HepG2 (cell line): ENCODE measurements around the gene NKAIN2.

Experiments used
- CAMTA2 ChIP-seq: sonication (generic); formaldehyde crosslinking; IDR thresholded peaks from 2 replicates; pipeline ENCODE4 v1.4.0; 2020; ENCODE audit warnings: mild to moderate bottlenecking, missing genetic modification reagents, borderline replicate concordance
- CTCF ChIP-seq: sonication (generic); formaldehyde crosslinking; IDR thresholded peaks from 2 replicates; pipeline ENCODE4 v1.5.0; 2020; ENCODE audit warnings: mild to moderate bottlenecking, missing genetic modification reagents, moderate library complexity
- ZBTB7A ChIP-seq: sonication (generic); formaldehyde crosslinking; IDR thresholded peaks from 2 replicates; pipeline ENCODE4 v1.8.0; 2022; ENCODE audit warnings: mild to moderate bottlenecking, missing genetic modification reagents
- ZFP90 ChIP-seq: sonication (generic); formaldehyde crosslinking; IDR thresholded peaks from 2 replicates; pipeline ENCODE4 v1.8.0; 2022; ENCODE audit warnings: missing genetic modification reagents, mild to moderate bottlenecking, inconsistent platforms, borderline replicate concordance
- TF ChIP-seq, protein P1 (sequence below), 2 experiments: fragments of 450-650 bp in 1 of 2; sonication (generic) in 1 of 2; formaldehyde crosslinking in 1 of 2; IDR thresholded peaks; 2 replicates each; pipeline versions ENCODE4 v1.6.1 to v1.8.0; 2016 to 2022; ENCODE audit warnings: antibody characterized with exemption in 1 of 2, mild to moderate bottlenecking in 1 of 2, missing genetic modification reagents in 1 of 2
- TF ChIP-seq, protein P2 (sequence below): sonication (generic); formaldehyde crosslinking; IDR thresholded peaks from 2 replicates; pipeline ENCODE4 v1.4.0; 2020; ENCODE audit warnings: missing genetic modification reagents, borderline replicate concordance

GRCh38 chr6:123997223-123997622 is 193.6 kb downstream of the NKAIN2 start:
- TF ChIP-seq ZBTB7A (CRISPR knock-in tag), result no peak
- TF ChIP-seq, protein P1, sequence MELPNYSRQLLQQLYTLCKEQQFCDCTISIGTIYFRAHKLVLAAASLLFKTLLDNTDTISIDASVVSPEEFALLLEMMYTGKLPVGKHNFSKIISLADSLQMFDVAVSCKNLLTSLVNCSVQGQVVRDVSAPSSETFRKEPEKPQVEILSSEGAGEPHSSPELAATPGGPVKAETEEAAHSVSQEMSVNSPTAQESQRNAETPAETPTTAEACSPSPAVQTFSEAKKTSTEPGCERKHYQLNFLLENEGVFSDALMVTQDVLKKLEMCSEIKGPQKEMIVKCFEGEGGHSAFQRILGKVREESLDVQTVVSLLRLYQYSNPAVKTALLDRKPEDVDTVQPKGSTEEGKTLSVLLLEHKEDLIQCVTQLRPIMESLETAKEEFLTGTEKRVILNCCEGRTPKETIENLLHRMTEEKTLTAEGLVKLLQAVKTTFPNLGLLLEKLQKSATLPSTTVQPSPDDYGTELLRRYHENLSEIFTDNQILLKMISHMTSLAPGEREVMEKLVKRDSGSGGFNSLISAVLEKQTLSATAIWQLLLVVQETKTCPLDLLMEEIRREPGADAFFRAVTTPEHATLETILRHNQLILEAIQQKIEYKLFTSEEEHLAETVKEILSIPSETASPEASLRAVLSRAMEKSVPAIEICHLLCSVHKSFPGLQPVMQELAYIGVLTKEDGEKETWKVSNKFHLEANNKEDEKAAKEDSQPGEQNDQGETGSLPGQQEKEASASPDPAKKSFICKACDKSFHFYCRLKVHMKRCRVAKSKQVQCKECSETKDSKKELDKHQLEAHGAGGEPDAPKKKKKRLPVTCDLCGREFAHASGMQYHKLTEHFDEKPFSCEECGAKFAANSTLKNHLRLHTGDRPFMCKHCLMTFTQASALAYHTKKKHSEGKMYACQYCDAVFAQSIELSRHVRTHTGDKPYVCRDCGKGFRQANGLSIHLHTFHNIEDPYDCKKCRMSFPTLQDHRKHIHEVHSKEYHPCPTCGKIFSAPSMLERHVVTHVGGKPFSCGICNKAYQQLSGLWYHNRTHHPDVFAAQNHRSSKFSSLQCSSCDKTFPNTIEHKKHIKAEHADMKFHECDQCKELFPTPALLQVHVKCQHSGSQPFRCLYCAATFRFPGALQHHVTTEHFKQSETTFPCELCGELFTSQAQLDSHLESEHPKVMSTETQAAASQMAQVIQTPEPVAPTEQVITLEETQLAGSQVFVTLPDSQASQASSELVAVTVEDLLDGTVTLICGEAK (IDR thresholded peaks at IDR 0.05), result no peak
- TF ChIP-seq, protein P1 (CRISPR knock-in tag; IDR thresholded peaks at IDR 0.05), result no peak
- TF ChIP-seq, protein P2, sequence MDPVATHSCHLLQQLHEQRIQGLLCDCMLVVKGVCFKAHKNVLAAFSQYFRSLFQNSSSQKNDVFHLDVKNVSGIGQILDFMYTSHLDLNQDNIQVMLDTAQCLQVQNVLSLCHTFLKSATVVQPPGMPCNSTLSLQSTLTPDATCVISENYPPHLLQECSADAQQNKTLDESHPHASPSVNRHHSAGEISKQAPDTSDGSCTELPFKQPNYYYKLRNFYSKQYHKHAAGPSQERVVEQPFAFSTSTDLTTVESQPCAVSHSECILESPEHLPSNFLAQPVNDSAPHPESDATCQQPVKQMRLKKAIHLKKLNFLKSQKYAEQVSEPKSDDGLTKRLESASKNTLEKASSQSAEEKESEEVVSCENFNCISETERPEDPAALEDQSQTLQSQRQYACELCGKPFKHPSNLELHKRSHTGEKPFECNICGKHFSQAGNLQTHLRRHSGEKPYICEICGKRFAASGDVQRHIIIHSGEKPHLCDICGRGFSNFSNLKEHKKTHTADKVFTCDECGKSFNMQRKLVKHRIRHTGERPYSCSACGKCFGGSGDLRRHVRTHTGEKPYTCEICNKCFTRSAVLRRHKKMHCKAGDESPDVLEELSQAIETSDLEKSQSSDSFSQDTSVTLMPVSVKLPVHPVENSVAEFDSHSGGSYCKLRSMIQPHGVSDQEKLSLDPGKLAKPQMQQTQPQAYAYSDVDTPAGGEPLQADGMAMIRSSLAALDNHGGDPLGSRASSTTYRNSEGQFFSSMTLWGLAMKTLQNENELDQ, result no peak
- TF ChIP-seq CAMTA2 (CRISPR knock-in tag), result no peak
- TF ChIP-seq ZFP90 (CRISPR knock-in tag), result no peak
- TF ChIP-seq CTCF, result no peak
